HL-60 (cell line): ENCODE measurements around the gene MBD5.

Experiments used
- DNase-seq, 2 experiments: peaks; one replicate each; pipeline ENCODE4 v3.0.0-alpha.2; 2010 to 2020; ENCODE audit warnings: low read depth in 1 of 2, low spot score in 1 of 2
- H3K27ac ChIP-seq: fragments of 250-450 bp; sonication (Bioruptor Pico); replicated peaks from 2 replicates; pipeline ENCODE4 v1.5.1; 2020; ENCODE audit warnings: mild to moderate bottlenecking, moderate library complexity
- H3K27me3 ChIP-seq: fragments of 250-450 bp; sonication (Bioruptor Pico); 2 replicates; pipeline ENCODE4 v1.5.1; 2021; ENCODE audit warnings: mild to moderate bottlenecking, moderate library complexity; ENCODE audit not compliant: insufficient read depth, poor library complexity, severe bottlenecking
- H3K4me3 ChIP-seq: replicated peaks from 2 replicates; pipeline ENCODE4 v1.5.1; 2011; ENCODE audit warnings: mild to moderate bottlenecking, control low read depth, low read length; ENCODE audit not compliant: insufficient read depth
- CTCF ChIP-seq: IDR thresholded peaks from one replicate; pipeline ENCODE4 v1.5.1; 2011; ENCODE audit warnings: low read length, control low read depth, inconsistent platforms; ENCODE audit not compliant: insufficient read depth
- GABPA ChIP-seq: IDR thresholded peaks from 2 replicates; pipeline ENCODE4 v1.6.1; 2012; ENCODE audit warnings: low read depth
- POLR2AphosphoS5 ChIP-seq: IDR thresholded peaks from 2 replicates; pipeline ENCODE4 v1.6.1; 2012; ENCODE audit warnings: low read depth
- REST ChIP-seq: IDR thresholded peaks from 2 replicates; pipeline ENCODE4 v1.6.1; 2012; ENCODE audit warnings: low read depth; ENCODE audit not compliant: insufficient replicate concordance
- SPI1 ChIP-seq: IDR thresholded peaks from 2 replicates; pipeline ENCODE4 v1.6.1; 2012; ENCODE audit warnings: low read depth, mild to moderate bottlenecking, borderline replicate concordance

Gene MBD5

DNA sequence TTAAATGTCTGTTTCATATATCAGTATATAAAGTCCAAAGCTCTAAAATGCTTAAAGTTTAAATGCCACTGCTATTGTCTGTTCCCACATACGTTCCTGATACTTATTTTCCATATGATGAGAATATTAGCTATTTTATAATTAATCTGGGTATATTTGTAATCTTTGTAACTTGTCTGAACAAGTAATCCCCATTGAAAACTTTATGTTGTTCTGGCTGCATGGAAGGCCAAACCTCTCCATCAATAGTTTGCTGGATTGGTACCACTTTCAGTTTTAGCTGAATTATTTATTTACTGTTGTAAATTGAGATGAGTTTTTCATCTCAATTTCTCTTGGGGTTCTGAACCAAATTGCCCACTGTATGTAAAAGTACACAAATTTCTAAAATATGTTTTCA, 1.5 kb downstream of the MBD5 start:
- TF ChIP-seq POLR2AphosphoS5, result no peak
- no peak for TF ChIP-seq CTCF
- TF ChIP-seq REST, result no peak
- TF ChIP-seq GABPA, result no peak
- TF ChIP-seq SPI1, result no peak
- Histone ChIP-seq H3K4me3 (peak overlapping the region; percentile 99), H3K27me3 (no peaks in the 10 kb centered on the region), H3K27ac (peak overlapping the region; percentile 87; the same call in 1 of the 2 replicates)
- DNase-seq, result no peak

DNA sequence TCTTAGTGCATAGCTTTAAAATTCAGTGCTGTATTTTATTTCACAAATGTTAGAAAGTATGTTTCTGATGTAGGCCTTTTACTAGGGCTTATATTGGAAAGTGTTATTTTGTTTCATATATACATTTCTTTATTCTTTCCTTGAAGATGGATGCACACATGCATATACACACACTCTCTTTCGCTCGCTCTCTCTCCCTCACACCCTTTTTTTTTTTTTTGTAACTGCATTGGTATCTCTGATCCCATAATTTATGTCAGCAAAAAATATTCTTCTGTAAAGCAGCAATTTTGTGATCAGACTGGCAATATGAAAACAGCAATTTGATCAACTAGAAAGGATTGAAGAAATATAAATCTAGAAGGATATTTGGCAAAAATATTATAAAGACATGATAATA, 2.0 kb downstream of the MBD5 start:
- Histone ChIP-seq H3K4me3 (no peak overlapping the region), H3K27me3 (no peaks in the 10 kb centered on the region)

DNA sequence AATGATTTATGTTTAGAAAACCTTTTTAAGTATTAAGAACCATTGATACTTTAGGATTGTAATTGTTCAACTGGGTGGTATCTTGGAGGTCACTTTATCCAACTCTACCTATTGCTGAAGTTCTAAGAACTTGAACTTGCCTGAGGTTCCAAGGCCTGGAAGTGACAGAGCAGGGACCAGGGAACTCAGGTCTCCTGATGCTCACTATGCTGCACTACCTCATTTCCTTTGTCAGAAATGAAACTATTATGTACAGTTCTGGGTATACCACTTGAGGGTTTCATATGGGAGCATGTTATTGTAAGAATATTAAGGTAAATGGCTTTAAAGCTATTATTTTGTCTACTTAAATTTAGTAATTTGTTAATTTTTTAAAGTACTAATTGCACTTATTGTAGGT, 3.0 kb downstream of the MBD5 start:
- no peak overlapping the region for H3K27ac ChIP-seq
- no peak for DNase-seq
- no peaks in the 10 kb centered on the region for H3K27me3 ChIP-seq
- TF ChIP-seq GABPA (no peak), REST (no peak), SPI1 (no peak), POLR2AphosphoS5 (no peak), CTCF (no peak)
- H3K4me3 ChIP-seq, result no peak overlapping the region

More for the DNA sequence above, 2.0 kb downstream of the MBD5 start:
- no peak for DNase-seq
- TF ChIP-seq CTCF, result no peak
- no peak for TF ChIP-seq SPI1
- no peak for TF ChIP-seq POLR2AphosphoS5
- no peak for TF ChIP-seq GABPA
- no peak for TF ChIP-seq REST
- H3K27ac ChIP-seq, result no peak overlapping the region
